HG02623 (cell line): ENCODE measurements around the gene TSKU.

Experiments
- ATAC-seq: cut with Tn5 transposase; IDR thresholded peaks from one replicate; pipeline ENCODE4 v1.9.1; 2021; ENCODE audit warnings: moderate library complexity; ENCODE audit not compliant: unreplicated experiment

The TSKU gene

GRCh38 chr11:76752321-76753143 is 30.6 kb upstream of the TSKU start:
- ATAC-seq = no peak

- no peak for ATAC-seq
Observed at GRCh38 chr11:76753449-76753848, 29.7 kb upstream of the TSKU start.

GRCh38 chr11:76753950-76754349 is 29.2 kb upstream of the TSKU start:
- no peak for ATAC-seq

GRCh38 chr11:76756341-76756741 is 26.8 kb upstream of the TSKU start:
- no peak for ATAC-seq

- no peak for ATAC-seq
Observed at GRCh38 chr11:76758311-76758710, 24.8 kb upstream of the TSKU start.

- no peak for ATAC-seq
Observed at GRCh38 chr11:76759092-76759491, 24.1 kb upstream of the TSKU start.

- ATAC-seq = no peak
Observed at GRCh38 chr11:76759517-76759916, 23.6 kb upstream of the TSKU start.

GRCh38 chr11:76760236-76760635 is 22.9 kb upstream of the TSKU start:
- no peak for ATAC-seq

GRCh38 chr11:76761718-76762355 is 21.3 kb upstream of the TSKU start:
- no peak for ATAC-seq

- ATAC-seq = no peak
Observed at GRCh38 chr11:76762356-76762752, 20.8 kb upstream of the TSKU start.

- no peak for ATAC-seq
Observed at GRCh38 chr11:76762867-76763572, 20.1 kb upstream of the TSKU start.

- no peak for ATAC-seq
Observed at GRCh38 chr11:76763573-76764346, 19.4 kb upstream of the TSKU start.

GRCh38 chr11:76764941-76765665 is 18.1 kb upstream of the TSKU start:
- no peak for ATAC-seq

- no peak for ATAC-seq
Observed at GRCh38 chr11:76765863-76766350, 17.2 kb upstream of the TSKU start.

GRCh38 chr11:76766521-76766920 is 16.6 kb upstream of the TSKU start:
- no peak for ATAC-seq

GRCh38 chr11:76767659-76768058 is 15.5 kb upstream of the TSKU start:
- ATAC-seq = no peak

GRCh38 chr11:76768088-76768908 is 14.9 kb upstream of the TSKU start:
- ATAC-seq = no peak

GRCh38 chr11:76768909-76769560 is 14.1 kb upstream of the TSKU start:
- no peak for ATAC-seq
